IPS-18c (cell line): ENCODE results near the gene ACTG1.

Experiments
- H3K4me3 ChIP-seq: 2 replicates; pipeline ENCODE4 v1.7.0; 2013; ENCODE audit warnings: low read depth, mild to moderate bottlenecking, low read length, moderate library complexity; ENCODE audit not compliant: insufficient read depth
- H3K9me3 ChIP-seq: one replicate; pipeline ENCODE4 v1.6.1; 2013; ENCODE audit warnings: mild to moderate bottlenecking, low read length, moderate library complexity; ENCODE audit not compliant: control insufficient read depth, insufficient read depth

The ACTG1 gene

GRCh38 chr17:81513372-81513752, 763 bp upstream of the ACTG1 start:
- H3K9me3 ChIP-seq: peaks cover 4% of the 10 kb centered on the region
- H3K4me3 ChIP-seq: peak overlapping the region; percentile 76

GRCh38 chr17:81511804-81512561, 616 bp downstream of the ACTG1 start:
- Histone ChIP-seq H3K9me3 (peaks cover 4% of the 10 kb centered on the region), H3K4me3 (peak overlapping the region; percentile 91)

- Histone ChIP-seq H3K9me3 (peaks cover 4% of the 10 kb centered on the region), H3K4me3 (peak overlapping the region; percentile 91)
These were observed 1.1 kb downstream of the ACTG1 start for GRCh38 chr17:81511554-81511803.

- peaks cover 4% of the 10 kb centered on the region for H3K9me3 ChIP-seq
- peak overlapping the region; percentile 91 for H3K4me3 ChIP-seq
These were observed 1.6 kb downstream of the ACTG1 start for GRCh38 chr17:81510785-81511553.

DNA sequence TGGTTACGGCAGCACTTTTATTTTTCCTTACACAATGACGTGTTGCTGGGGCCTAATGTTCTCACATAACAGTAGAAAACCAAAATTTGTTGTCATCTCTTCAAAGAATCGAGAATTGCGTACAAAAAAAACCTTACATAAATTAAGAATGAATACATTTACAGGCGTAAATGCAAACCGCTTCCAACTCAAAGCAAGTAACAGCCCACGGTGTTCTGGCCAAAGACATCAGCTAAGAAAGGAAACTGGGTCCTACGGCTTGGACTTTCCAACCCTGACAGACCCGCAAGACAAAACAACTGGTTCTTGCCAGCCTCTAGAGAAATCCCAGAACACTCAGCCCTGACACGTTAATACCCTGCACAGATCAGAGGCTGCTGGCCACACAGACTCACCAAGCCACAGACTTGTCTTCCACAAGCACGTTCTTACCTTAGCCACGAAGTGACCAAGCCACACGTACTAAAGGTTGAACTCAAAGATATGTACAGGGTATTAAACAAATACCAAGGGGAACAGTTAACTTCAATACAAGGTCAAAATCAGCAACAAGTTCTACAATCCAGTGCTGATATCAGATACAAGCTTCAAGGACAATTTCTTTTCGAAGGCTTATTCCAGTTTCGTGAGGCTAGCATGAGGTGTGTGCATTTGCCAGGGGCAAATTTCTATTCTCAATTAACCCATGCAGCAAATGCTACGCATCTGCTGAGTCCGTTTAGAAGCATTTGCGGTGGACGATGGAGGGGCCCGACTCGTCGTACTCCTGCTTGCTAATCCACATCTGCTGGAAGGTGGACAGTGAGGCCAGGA, 2.4 kb downstream of the ACTG1 start:
- peaks cover 4% of the 10 kb centered on the region for H3K9me3 ChIP-seq
- peak overlapping the region; percentile 91 for H3K4me3 ChIP-seq

GRCh38 chr17:81509207-81509971, 3.2 kb downstream of the ACTG1 start:
- Histone ChIP-seq H3K9me3 (peaks cover 4% of the 10 kb centered on the region), H3K4me3 (peak overlapping the region; percentile 91)

- Histone ChIP-seq H3K4me3 (peak overlapping the region; percentile 91; the same call in 1 of the 2 replicates), H3K9me3 (peaks cover 4% of the 10 kb centered on the region)
These were observed 3.9 kb downstream of the ACTG1 start for GRCh38 chr17:81508639-81509206.

- Histone ChIP-seq H3K9me3 (no peaks in the 10 kb centered on the region), H3K4me3 (no peak overlapping the region)
These were observed 9.0 kb downstream of the ACTG1 start for GRCh38 chr17:81503619-81504018.

- Histone ChIP-seq H3K9me3 (no peaks in the 10 kb centered on the region), H3K4me3 (no peak overlapping the region)
These were observed 10.1 kb downstream of the ACTG1 start for GRCh38 chr17:81502471-81503017.

DNA sequence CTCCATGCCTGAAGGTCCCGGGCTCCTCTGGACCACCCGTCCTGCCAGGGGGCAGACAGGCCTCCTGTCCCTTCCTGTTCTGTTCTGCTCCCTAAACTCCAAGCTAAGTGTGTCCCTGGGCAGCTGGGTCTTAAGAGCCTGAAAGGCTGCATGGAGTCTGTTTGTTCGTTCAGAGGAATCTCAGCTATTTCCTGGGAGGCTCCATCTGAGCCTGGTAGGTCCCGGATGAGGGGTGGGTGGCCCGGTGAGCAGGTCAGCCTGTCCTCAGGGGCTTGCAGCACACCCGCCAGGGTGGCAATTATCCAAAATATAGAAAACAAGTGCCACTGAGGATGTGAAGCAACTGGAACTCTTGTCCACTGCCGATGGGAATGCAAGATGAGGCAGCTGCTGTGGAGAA, 12.6 kb downstream of the ACTG1 start:
- H3K4me3 ChIP-seq: no peak overlapping the region
- H3K9me3 ChIP-seq: no peaks in the 10 kb centered on the region

DNA sequence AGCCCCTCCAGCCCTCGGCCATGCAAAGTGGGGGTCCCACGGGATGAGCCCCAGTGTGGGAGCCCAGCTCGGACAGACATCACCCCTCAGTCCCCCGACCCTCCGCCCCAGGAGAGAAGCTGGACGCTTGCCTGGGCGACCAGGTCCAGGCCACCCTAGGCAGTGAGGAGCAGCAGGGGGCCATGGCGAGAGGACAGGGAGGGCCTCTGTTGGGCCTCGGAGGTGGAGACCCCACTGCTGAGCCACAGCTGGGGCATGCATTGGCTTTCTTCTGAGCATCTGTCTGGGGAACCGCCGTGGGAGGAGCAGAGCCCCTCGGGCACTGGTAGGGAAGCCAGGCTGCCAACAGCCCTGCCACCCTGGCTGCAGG, 13.0 kb downstream of the ACTG1 start:
- no peak overlapping the region for H3K4me3 ChIP-seq
- no peaks in the 10 kb centered on the region for H3K9me3 ChIP-seq

GRCh38 chr17:81498953-81499600, 13.5 kb downstream of the ACTG1 start:
- Histone ChIP-seq H3K4me3 (no peak overlapping the region), H3K9me3 (no peaks in the 10 kb centered on the region)

DNA sequence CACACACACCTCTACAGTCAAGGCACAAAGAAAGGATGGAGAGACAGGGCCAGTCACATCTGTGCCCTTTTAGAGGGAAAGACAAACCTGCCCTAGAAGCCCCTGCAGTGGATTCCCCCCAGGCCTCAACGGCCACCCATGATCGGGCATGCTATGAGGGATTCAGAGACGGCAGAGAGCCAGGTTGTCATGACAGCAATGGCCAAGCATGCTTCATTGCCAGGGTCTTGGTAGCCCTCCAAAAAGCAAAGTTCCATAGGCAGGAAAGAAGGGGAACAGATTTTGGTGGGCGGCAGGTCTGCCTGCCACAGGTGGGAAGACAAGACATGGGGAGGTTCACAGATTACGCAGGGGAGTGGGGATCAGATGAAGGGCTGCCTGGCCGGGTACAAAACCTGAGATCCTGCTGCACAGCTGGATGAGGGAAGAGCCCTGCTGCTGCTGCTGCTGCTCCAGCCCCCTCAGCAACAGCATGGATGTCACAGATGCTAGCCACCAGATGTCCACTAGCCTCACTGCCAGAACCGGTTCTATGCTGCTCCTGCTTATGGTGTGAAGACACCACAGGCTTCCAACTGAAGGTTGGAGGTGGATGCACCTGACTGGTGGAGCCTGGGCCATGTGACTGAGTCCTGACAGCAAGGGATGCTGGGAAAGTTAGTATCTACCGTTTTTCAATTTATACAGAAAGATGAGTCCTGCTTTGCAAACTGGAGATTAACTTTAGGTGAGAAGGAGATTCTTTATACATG, 17.8 kb downstream of the ACTG1 start:
- Histone ChIP-seq H3K9me3 (no peaks in the 10 kb centered on the region), H3K4me3 (no peak overlapping the region)

DNA sequence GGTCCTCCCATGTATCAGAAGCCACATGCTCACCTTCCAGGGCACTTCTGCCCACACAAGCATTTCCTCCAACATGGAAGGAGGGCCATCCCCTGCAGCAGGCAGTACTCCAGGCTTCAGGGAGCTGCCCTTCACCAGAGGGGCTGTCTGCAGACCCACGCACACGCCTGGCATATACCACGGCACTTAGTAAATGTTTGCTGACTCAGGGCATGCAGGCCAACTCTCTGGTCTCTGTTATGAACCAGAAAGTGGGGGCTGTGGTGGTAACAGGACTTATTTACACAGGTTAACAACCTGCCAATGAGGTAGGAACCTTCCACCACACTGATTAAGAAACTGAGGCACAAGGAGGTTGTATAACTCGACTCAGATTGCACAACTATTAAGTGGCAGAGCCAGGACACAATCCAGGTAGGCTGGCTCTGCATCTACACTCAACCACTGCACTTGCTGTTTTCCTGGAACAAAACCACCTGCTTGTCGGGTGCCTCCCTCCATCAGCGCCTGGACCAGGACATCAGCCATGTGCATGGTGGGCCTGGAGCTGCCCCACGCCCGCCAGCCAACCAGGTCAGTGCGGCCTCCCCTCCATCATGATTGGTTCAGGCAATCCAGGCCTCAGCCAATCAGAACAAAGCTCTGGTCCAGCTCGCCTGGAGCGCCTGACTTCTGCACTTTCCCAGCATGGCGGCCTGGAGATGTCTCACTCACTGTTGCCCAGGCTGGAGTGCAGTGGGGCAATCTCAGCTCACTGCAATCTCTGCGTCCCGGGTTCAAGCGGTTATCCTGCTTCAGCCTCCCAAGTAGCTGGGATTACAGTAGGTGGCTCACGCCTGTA, 19.2 kb downstream of the ACTG1 start:
- no peaks in the 10 kb centered on the region for H3K9me3 ChIP-seq
- no peak overlapping the region for H3K4me3 ChIP-seq

GRCh38 chr17:81492706-81493105, 19.9 kb downstream of the ACTG1 start:
- no peaks in the 10 kb centered on the region for H3K9me3 ChIP-seq
- H3K4me3 ChIP-seq: no peak overlapping the region
